Keratinocyte (primary cell): ENCODE data around the gene L3MBTL3.

ENCODE experiments used
- EZH2 ChIP-seq: IDR thresholded peaks from one replicate; pipeline ENCODE4 v1.6.1; 2012; ENCODE audit warnings: inconsistent platforms, mild to moderate bottlenecking, low read length, moderate library complexity
- TF ChIP-seq, protein P1 (sequence below), 3 experiments: IDR thresholded peaks in 1 of 3; conservative IDR thresholded peaks in 1 of 3; optimal IDR thresholded peaks in 1 of 3; 2 replicates in 2 of 3; 3 replicates in 1 of 3; pipeline versions ENCODE3 to v1.5.1; 2011; ENCODE audit warnings: low read length in 3 of 3, mild to moderate bottlenecking in 3 of 3, moderate library complexity in 2 of 3, control low read depth in 1 of 3, inconsistent platforms in 1 of 3; ENCODE audit not compliant: insufficient read depth in 2 of 3; ENCODE audit errors: extremely low read depth in 1 of 3

GRCh38 chr6:130176378-130176777 is 158.0 kb downstream of the L3MBTL3 start:
- TF ChIP-seq EZH2 = no peak
- TF ChIP-seq, protein P1, sequence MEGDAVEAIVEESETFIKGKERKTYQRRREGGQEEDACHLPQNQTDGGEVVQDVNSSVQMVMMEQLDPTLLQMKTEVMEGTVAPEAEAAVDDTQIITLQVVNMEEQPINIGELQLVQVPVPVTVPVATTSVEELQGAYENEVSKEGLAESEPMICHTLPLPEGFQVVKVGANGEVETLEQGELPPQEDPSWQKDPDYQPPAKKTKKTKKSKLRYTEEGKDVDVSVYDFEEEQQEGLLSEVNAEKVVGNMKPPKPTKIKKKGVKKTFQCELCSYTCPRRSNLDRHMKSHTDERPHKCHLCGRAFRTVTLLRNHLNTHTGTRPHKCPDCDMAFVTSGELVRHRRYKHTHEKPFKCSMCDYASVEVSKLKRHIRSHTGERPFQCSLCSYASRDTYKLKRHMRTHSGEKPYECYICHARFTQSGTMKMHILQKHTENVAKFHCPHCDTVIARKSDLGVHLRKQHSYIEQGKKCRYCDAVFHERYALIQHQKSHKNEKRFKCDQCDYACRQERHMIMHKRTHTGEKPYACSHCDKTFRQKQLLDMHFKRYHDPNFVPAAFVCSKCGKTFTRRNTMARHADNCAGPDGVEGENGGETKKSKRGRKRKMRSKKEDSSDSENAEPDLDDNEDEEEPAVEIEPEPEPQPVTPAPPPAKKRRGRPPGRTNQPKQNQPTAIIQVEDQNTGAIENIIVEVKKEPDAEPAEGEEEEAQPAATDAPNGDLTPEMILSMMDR (optimal IDR thresholded peaks at IDR 0.05 in 1 of 3, IDR thresholded peaks at IDR 0.05 in 1 of 3, conservative IDR thresholded peaks at IDR 0.05 in 1 of 3; ENCODE audit: extremely low read depth in 1 of 3, insufficient read depth in 2 of 3, low read length in 3 of 3) = no peak
